ENCODE data around the gene GGACT.

- TF ChIP-seq, protein P1, sequence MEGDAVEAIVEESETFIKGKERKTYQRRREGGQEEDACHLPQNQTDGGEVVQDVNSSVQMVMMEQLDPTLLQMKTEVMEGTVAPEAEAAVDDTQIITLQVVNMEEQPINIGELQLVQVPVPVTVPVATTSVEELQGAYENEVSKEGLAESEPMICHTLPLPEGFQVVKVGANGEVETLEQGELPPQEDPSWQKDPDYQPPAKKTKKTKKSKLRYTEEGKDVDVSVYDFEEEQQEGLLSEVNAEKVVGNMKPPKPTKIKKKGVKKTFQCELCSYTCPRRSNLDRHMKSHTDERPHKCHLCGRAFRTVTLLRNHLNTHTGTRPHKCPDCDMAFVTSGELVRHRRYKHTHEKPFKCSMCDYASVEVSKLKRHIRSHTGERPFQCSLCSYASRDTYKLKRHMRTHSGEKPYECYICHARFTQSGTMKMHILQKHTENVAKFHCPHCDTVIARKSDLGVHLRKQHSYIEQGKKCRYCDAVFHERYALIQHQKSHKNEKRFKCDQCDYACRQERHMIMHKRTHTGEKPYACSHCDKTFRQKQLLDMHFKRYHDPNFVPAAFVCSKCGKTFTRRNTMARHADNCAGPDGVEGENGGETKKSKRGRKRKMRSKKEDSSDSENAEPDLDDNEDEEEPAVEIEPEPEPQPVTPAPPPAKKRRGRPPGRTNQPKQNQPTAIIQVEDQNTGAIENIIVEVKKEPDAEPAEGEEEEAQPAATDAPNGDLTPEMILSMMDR (IDR thresholded peaks at IDR 0.05; ENCODE audit: low read length) = no peak
- TF ChIP-seq EZH2phosphoT487 (IDR thresholded peaks at IDR 0.05; ENCODE audit: low read length) (no peak), EZH2 (optimal IDR thresholded peaks at IDR 0.05; ENCODE audit: low read depth, low read length) (no peak)
Observed at GRCh38 chr13:100597253-100597652, 8.7 kb upstream of the GGACT start.

Data from MM.1S (cell line).